GM19468 (cell line): ENCODE measurements around the gene CLNK.
A peak's percentile ranks its signal among the peaks of the same experiment; 100 is the strongest.
"Not testable (repeated sequence)": the region's sequence is repeated elsewhere in the genome, so short reads cannot be mapped to it uniquely, and the experiment has no call there.

Experiments used
- ATAC-seq: cut with Tn5 transposase; IDR thresholded peaks from one replicate; pipeline ENCODE4 v1.9.1; 2021; ENCODE audit warnings: mild to moderate bottlenecking, moderate library complexity, moderate number of reproducible peaks; ENCODE audit not compliant: unreplicated experiment; ENCODE audit errors: extremely low read depth

The CLNK gene

DNA sequence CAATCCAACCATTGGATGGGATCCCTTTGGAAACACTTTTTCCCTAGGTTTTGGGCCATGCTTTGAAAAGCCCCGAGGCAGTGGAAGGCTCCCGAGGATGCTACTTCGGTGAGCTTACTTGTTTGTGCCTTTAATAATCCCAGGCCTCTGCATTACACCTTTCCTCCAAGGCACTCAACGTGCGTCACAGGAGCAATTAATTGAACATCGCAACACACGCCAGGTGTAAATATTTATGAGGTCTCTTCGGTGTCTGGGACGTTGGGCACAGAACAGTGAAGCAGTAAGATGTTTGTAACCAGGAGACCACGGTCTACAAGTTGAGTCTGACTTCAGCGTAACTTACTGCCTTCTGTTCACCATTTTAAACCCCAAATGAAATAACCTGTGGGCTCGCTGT is 97.3 kb downstream of the CLNK start:
- ATAC-seq: no peak

GRCh38 chr4:10584042-10584441 is 100.5 kb downstream of the CLNK start:
- no peak for ATAC-seq

DNA sequence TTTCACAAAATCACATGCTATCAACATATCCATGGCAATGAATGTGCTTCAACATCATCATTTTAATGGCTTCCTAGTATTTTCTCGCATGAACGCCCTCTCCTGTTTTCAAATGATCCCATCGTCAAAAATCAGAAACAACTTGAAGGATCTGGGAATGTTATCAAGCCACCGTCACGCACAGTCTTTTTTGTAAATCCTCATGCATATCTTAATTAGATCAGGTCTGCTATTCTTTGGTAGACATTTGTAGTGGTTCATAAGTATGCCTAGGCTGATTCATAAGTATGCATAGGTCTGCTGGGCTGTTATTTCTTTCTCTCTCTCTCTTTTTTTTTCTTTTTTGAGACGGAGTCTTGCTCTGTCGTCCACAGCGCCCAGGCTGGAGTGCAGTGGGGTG is 101.6 kb downstream of the CLNK start:
- ATAC-seq: no peak

DNA sequence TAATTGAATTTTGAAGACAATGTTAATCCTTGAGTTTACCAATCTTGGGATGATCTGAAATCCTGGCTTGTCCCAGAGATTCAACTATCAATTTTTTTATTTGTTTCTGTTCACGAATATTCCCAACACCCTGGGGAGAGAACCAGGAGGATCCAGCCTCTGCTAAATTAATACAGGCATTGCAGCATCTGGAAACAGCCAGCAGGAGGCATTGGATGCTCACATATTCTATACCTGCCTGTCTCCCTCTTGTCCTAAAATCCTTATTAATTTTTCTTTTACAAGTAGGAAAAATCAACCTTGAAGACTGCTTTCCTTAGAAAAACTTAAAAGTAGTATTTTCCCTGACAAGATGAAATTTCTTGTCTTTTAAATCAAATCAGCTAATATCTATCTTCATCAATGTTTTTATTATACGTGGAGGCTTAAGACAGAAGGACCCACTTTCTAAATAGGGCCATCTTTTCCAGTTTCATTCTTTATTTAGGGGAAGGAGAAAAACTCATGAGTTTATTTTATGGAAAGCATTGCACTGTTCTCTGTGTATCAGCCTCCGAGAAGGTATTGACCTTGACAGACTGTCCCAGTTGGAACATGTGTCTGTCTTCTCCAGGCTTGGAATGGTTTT is 102.4 kb downstream of the CLNK start:
- ATAC-seq: no peak

DNA sequence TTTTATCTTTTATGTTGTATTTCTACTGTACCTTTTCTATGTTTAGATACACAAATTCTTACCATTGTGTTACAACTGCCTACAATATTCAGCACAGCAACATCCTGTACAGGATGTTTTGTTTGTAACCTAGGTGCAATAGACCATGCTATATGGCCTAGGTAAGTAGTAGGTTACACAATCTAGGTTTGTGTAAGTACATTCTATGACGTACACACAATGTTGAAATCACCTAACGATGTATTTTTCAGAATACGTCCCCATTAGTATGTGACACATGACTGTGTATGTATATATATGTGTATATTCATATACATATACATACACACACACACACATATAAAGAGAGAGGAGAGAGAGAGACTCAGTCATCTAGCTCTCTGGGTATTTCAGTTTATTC is 103.5 kb downstream of the CLNK start:
- no peak for ATAC-seq

DNA sequence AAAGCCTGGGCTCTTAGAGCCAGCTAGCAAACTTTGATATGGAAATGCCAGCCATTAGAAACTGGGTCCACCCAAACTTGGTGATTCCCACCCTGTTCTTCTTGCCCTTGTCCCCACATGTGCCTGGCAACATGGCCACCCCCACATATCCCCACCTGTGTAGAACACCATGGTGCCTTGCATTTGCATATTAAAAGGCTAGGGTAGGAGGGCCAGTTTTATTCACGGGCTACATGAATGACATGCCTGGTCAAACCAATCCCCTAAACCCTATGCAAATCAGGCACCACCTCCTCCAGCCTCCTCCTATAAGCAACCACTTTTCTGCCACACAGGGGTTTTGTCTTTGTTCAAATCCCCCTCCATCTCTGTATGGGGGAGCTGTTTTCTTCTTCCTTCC is 104.9 kb downstream of the CLNK start:
- ATAC-seq: no peak

DNA sequence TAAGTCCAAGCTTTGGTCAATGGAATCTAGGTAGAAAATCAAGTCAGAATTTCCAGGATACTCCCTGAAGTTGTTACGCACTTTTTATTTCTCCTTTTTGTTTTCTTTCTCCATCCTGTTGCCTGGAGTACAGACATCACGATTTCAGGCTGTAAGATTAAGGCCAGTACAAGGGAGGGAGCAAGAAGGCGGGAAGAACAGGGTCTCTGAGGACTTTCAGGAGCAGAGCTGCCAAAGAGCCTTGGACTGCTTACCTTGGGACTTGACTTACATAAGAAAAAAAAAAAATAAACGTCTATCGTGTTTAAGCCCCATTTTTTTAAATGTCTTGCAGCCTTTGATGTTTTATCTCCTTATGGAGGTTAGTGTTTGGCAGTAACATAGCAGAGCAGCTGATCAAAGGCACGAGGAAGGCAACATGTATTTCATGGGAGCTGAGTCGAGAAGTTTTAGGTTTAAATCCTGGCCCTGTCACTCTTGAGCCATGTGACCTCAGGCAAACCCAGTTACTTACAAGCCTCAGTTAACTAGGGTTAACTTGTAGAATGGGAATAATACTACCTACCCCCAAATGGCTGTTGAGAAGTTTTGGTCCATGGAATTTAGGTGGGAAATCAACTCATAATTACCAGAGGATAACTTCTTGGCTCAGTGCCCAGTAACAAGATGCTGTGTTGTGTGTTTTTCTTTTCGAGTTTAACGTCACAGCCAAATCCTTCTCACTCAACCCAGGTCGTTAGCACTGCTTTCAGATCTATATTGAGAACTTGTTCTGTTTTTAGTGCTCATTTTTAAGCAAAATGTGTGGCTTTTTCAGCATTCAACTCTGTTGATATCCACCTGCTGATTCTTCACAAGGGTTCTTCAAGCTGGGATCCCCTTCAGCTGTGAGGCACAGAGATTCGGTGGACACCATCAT is 106.8 kb downstream of the CLNK start:
- no peak for ATAC-seq

GRCh38 chr4:10577018-10577417 is 107.5 kb downstream of the CLNK start:
- no peak for ATAC-seq

GRCh38 chr4:10576236-10576635 is 108.3 kb downstream of the CLNK start:
- ATAC-seq: no peak

DNA sequence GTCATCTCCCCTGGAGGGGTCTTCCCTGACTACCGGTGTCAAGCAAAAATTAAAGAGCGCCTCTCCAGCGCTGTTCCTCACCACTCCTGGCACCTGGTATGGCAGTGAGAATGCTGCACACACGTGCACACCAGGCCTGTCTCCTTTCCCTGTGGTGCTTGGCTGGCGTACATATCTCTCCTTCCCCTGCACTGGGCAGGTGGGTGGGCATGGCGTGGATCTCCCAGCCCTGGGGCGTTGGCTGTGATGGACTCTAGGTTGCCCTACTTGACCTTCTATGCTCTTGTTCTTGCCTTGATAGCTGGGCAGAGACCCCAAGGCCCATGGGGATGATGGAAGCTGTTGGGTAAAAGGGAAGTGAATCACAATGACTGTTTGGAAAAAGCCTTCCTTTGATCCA is 109.2 kb downstream of the CLNK start:
- no peak for ATAC-seq

DNA sequence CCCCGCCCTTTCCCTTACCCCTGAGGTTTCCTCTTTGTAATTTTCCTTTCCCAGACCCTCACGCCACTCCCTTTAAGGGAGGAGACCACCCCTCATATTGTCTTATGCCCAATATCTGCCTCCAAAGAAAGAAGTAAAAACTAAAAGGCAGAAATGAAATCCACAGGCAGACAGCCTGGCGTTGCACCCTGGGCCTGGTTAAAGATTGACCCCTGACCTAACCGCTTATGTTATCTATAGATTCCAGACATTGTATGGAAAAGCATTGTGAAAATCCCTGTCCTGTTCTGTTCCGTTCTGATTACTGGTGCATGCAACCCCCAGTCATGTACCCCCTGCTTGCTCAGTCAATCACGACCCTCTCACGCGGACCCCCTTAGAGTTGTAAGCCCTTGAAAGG is 110.0 kb downstream of the CLNK start:
- not testable (repeated sequence) for ATAC-seq

- ATAC-seq: no peak
Observed at GRCh38 chr4:10571909-10572308, 112.7 kb downstream of the CLNK start.

- no peak for ATAC-seq
Observed at GRCh38 chr4:10569491-10569890, 115.1 kb downstream of the CLNK start.

DNA sequence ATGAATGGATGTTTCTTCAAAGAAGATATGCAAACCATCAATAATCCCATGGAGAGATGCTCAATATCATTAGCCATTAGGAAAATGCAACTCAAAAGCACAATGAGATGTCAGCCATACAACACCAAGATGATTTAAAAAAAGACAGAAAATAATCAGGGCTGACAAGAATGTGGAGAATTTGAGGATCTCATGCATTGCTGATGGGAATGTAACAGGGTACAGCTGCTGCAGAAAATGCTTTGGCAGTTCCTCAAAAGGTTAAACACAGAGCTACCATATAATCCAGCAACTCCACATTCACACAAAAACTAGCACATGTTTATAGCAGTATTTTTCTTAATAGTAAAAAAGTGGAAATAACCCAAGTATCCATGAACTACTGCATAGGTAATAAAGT is 116.8 kb downstream of the CLNK start:
- ATAC-seq: no peak

- no peak for ATAC-seq
Observed at GRCh38 chr4:10565166-10565780, 119.3 kb downstream of the CLNK start.

DNA sequence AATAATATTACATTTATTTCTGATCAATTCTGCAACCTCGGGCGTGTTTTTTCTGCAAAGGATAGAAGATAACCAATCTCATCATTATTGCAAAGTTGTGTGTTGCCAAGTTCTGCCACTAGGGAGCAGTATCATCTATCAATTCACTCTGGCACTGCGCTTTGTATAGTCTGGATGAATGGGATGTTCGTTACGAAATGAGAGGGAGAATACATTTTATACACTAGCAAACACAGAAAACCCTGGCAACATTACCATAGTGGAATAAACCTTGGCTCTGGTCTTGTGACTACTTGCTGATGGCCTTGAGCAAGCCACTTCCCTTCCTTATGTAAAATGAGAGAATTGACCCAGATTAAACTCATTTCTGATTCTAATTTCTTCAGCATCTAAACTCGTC is 129.9 kb downstream of the CLNK start:
- ATAC-seq: peak; percentile 50

- no peak for ATAC-seq
Observed at GRCh38 chr4:10554121-10554520, 130.4 kb downstream of the CLNK start.

DNA sequence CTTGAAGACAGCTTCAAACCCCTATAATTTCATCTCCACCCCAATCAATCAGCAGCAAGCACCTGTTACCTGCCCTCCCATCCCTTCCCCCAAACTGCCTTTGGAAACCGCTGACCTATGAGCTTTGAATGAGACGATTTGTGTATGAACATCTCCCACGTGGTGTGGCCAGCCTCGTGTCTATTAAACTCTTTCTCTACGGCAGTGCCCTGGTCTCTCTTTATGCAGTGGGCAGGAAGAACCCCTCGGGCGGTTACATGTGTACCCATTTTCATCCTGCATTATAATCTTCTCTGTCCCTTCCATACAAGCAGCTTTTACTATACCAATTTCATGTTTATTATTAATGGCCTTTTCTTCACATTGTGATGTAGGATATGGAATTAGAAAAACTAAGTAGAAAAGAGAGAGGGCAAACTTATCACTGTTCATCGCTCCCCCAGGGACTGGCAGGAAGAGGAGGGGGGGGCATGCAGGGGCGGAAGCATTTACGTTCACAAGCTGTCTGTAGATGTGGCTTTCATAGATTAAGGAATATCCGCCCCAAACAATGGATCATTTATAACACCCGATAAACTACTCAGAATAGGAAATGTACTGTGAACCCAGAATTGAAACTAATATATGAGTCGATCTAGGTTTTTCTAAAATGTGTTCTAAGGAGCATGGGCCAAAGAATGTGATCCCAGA is 131.8 kb downstream of the CLNK start:
- no peak for ATAC-seq

DNA sequence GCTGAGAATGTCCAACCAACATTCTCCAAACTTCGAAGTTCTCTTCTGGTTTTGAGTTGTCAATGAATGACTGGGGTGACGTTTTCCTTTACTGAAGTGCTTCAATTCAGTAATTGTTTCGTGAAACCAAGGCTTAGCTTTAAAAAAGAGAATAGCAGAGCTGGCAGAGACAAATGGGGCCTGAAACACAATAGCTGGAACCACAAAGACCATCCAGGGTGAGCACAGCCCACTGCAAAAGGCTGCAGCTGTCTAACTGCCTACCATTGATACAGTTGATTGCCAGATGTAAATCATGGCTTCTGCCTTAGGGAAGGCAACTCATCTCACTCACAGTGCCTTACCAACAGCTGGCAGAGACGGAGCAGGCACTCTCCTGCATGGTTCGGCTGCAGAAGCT is 148.7 kb downstream of the CLNK start:
- peak; percentile 60 for ATAC-seq

DNA sequence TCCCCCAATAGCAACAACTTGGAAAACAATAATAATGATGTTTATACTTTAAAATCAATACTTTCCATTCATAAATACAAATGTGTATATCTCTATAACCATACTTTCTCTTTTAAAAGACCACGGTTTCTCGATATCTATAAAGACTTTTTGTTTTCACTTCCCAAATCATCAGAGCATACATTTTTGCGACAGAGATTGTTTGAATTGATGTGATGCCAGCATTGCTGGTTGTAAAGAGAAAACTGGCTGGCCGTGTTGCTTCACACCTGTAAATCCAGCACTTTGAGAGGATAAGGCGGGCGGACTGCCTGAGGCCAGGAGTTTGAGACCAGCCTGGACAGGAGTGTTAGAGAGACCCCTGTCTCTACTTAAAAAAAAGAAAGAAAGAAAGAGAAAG is 149.7 kb downstream of the CLNK start:
- peak; percentile 45 for ATAC-seq

DNA sequence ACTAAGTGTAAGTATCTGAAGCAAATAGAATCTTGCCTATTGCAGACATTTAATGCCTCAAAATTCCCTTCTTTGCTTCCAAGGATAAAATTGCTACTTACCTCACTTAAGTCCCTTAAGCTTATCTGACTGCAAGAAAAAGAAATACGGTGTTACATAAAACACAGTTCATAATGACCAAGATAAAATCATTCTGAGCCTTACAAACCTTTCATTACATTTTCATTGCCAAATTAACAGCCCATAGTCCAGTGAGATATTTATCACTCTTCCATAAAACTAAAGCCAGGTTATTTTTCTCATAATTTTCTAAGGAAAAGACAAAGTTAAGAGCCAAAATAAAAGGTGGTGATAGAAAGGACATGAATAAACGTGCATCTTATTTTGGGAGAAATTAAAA is 152.4 kb downstream of the CLNK start:
- no peak for ATAC-seq
